ENCODE data around the gene HEPACAM2. TPM values are rescaled to one million over a fixed set of nuclear protein-coding genes. Genes with fewer than 3 reads are reported as not detected.

The HEPACAM2 gene
- total RNA-seq, result not detected

DNA sequence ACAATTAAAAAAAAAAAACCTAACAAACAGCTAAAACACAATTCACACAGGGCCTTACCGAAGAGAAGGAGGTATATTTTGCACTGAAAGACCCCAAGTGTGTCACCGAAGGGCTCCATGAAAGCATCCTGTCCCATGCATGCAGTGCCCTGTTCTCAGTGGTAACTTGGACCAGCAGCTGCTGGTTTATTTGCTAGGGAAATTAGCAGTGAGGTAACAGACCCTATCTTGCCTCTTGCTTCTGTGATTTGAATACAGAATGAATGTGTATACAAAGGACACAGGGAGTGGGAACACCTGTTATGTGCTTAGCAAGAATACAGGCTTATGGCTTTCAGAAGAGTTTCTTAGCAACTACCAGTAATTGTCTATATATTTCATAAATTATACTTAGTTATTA lies at the start of gene HEPACAM2:
TSS of gene HEPACAM2 (minus strand) at position 160 of the 400 bp plus-strand sequence.
- H3K4me1 ChIP-seq (ENCODE audit: control insufficient read depth in 3 of 3, insufficient read depth in 3 of 3, low read length in 3 of 3), result peaks cover 0 to under 1% (median 0%) of the 10 kb centered on the region in 3 donors

DNA sequence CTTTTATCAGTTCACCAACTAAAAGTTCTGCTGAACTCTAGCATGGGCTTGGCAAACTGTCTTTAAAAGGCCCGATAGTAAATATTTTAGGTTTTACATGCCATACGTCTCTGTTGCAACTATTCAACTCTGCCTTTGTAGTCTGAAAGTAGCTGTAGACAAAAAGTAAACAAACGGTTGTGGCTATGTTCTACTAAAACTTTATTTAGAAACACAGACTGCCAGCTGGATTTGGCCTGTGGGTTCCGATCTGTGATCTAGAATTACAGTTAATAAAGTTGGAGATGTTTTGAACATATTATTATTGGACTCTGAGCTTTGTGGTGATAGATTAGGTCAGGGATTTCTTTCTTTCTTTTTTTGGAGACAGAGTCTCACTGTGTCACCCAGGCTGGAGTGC lies 39.0 kb upstream of the HEPACAM2 start:
- no peak overlapping the region for H3K27ac ChIP-seq (ENCODE audit: low read depth, low read length)
- H3K9ac ChIP-seq (ENCODE audit: low read depth in 1 of 3, low read length in 3 of 3), result no peak overlapping the region
- H3K36me3 ChIP-seq (ENCODE audit: control insufficient read depth in 3 of 3, insufficient read depth in 3 of 3, low read length in 3 of 3), result peaks cover 0 to 4% (median 2%) of the 10 kb centered on the region in 3 donors
- no peaks in the 10 kb centered on the region for H3K9me3 ChIP-seq (ENCODE audit: control insufficient read depth in 3 of 3, low read length in 3 of 3)
- no peak overlapping the region for H3K4me3 ChIP-seq (ENCODE audit: low read length in 3 of 3)
- no peaks in the 10 kb centered on the region for H3K4me1 ChIP-seq (ENCODE audit: control insufficient read depth in 3 of 3, insufficient read depth in 3 of 3, low read length in 3 of 3)
- H3K27me3 ChIP-seq (ENCODE audit: control insufficient read depth in 3 of 3, insufficient read depth in 3 of 3, low read length in 3 of 3), result no peaks in the 10 kb centered on the region

More for the DNA sequence above, at the start of gene HEPACAM2:
- no peaks in the 10 kb centered on the region for H3K27me3 ChIP-seq (ENCODE audit: control insufficient read depth in 3 of 3, insufficient read depth in 3 of 3, low read length in 3 of 3)
- H3K4me3 ChIP-seq (ENCODE audit: low read length in 3 of 3), result no peak within 1 kb of the TSS
- no peak within 1 kb of the TSS for H3K27ac ChIP-seq (ENCODE audit: low read depth, low read length)
- H3K9ac ChIP-seq (ENCODE audit: low read depth in 1 of 3, low read length in 3 of 3), result no peak within 1 kb of the TSS
- H3K36me3 ChIP-seq (ENCODE audit: control insufficient read depth in 3 of 3, insufficient read depth in 3 of 3, low read length in 3 of 3), result no peaks in the 10 kb centered on the region
- no peaks in the 10 kb centered on the region for H3K9me3 ChIP-seq (ENCODE audit: control insufficient read depth in 3 of 3, low read length in 3 of 3)

DNA sequence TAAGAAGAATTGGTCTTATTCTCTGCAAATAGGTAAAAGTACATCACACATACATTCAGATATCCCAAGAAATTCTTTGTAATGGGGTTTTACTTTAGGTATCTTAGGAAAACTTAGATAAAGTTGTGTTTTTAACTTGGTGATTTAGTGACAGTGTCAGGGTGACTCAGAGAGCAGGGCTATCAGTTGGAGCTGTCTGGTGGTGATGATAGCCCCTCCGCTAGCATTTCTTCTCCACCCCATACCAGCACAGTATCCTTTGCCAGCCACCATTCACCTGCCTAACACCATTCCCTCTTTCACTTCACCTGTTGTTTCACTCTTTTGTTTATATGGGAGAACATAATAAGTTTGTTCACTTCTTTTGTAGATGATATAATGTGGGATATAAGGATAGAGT lies 36.3 kb upstream of the HEPACAM2 start:
- H3K4me1 ChIP-seq (ENCODE audit: control insufficient read depth in 3 of 3, insufficient read depth in 3 of 3, low read length in 3 of 3), result no peaks in the 10 kb centered on the region
- no peak overlapping the region for H3K4me3 ChIP-seq (ENCODE audit: low read length in 3 of 3)
- no peak overlapping the region for H3K9ac ChIP-seq (ENCODE audit: low read depth in 1 of 3, low read length in 3 of 3)
- peaks cover 0 to 7% (median 2%) of the 10 kb centered on the region in 3 donors for H3K36me3 ChIP-seq (ENCODE audit: control insufficient read depth in 3 of 3, insufficient read depth in 3 of 3, low read length in 3 of 3)
- H3K27ac ChIP-seq (ENCODE audit: low read depth, low read length), result no peak overlapping the region
- H3K27me3 ChIP-seq (ENCODE audit: control insufficient read depth in 3 of 3, insufficient read depth in 3 of 3, low read length in 3 of 3), result no peaks in the 10 kb centered on the region
- no peaks in the 10 kb centered on the region for H3K9me3 ChIP-seq (ENCODE audit: control insufficient read depth in 3 of 3, low read length in 3 of 3)

DNA sequence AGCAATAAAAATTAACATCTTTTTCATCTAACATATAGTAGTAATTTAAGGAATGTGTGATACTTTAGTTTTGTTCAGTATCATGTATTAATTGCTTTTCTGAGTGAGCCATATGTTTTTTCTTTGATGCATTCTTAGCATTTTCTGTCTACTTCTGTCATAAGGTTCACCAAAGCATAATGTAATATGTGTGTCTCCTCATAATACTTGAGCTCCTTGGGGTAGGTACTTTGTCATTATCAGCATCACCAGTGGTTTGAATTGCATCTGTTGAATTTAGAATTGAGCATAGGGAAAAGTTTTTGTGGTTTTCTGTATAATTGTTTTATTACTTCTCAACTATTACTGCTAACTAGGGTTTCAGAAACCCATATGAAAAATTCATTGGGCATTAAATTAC lies 32.4 kb upstream of the HEPACAM2 start:
- Histone ChIP-seq H3K4me3 (ENCODE audit: low read length in 3 of 3) (no peak overlapping the region), H3K9ac (ENCODE audit: low read depth in 1 of 3, low read length in 3 of 3) (no peak overlapping the region), H3K4me1 (ENCODE audit: control insufficient read depth in 3 of 3, insufficient read depth in 3 of 3, low read length in 3 of 3) (no peaks in the 10 kb centered on the region), H3K9me3 (ENCODE audit: control insufficient read depth in 3 of 3, low read length in 3 of 3) (no peaks in the 10 kb centered on the region), H3K27me3 (ENCODE audit: control insufficient read depth in 3 of 3, insufficient read depth in 3 of 3, low read length in 3 of 3) (no peaks in the 10 kb centered on the region), H3K27ac (ENCODE audit: low read depth, low read length) (no peak overlapping the region), H3K36me3 (ENCODE audit: control insufficient read depth in 3 of 3, insufficient read depth in 3 of 3, low read length in 3 of 3) (peaks cover 0 to 15% (median 2%) of the 10 kb centered on the region in 3 donors)

DNA sequence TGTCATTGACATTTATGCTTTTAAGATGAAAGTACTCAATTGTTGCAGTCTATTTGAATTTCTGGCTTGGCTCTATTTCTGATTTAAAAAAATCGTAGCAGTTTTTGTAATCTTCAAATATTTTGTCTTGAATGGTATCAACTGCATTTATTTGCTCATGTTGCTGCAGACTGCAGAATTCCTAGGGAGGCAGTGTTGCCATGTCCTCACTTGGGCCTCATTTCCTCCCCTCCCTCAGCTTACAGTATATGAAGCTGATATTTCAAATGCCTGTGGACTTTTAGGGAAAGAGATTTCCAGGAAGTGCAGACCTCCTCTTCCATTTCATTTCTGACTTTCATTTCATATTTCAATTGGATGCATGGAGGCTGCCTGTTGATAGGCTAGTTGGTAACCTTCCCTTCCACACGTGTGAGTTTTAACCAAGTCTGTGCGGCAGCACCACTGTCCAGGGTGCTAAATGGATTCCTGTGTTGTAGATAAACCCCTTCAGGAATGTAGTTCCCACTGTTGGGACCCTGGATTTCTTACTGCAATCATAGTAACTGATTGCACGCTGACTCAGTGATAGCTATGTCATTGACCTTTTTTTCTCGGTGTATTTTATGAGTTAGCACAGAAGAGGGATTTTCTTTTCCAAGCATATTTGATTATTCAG lies 23.4 kb upstream of the HEPACAM2 start:
- no peaks in the 10 kb centered on the region for H3K9me3 ChIP-seq (ENCODE audit: control insufficient read depth in 3 of 3, low read length in 3 of 3)

DNA sequence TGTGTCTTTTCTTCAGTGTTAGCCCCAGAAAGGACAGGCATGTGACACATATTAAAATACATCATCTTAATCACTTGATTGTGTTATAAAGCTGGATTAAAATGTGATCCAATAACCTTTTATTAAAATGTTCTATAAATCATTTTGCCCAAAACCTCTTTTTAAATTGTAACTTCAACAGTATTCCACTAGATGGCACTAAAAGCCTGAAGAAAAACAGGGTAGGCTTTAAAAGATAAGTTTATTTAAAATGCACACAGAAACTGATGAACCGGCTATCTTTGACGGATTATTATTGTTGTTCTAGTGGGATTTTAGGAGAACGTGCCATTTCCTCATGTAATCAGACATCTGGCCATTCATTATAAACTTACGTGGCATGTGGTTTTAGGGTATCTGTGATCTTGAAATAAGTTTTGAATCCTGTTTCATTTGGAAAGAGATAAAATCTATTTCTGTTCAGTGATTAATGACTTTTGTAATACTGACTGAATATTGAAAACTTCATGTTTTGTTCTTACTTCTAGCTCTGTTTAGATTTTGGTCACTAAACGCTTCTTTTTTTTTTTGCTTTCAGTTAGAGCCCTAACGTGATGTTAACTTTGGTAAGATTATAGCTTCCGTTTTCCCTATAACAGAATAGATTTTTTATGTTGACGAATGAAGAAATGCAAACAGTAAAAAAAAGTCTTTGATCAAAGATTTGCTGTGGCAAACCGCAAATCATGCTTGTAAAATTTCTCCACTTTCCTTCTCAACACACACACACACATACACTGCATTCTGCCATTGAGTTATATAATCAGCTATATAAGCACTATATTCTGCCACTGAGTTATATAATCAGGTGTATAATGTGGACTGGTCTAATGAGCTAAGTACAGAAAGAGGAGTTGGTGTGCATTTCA lies 19.5 kb upstream of the HEPACAM2 start:
- no peaks in the 10 kb centered on the region for H3K4me1 ChIP-seq (ENCODE audit: control insufficient read depth in 3 of 3, insufficient read depth in 3 of 3, low read length in 3 of 3)
- H3K4me3 ChIP-seq (ENCODE audit: low read length in 3 of 3), result no peak overlapping the region
- no peak overlapping the region for H3K27ac ChIP-seq (ENCODE audit: low read depth, low read length)
- H3K36me3 ChIP-seq (ENCODE audit: control insufficient read depth in 3 of 3, insufficient read depth in 3 of 3, low read length in 3 of 3), result peaks cover 0 to 3% (median 0%) of the 10 kb centered on the region in 3 donors
- H3K27me3 ChIP-seq (ENCODE audit: control insufficient read depth in 3 of 3, insufficient read depth in 3 of 3, low read length in 3 of 3), result no peaks in the 10 kb centered on the region
- H3K9ac ChIP-seq (ENCODE audit: low read depth in 1 of 3, low read length in 3 of 3), result no peak overlapping the region
- H3K9me3 ChIP-seq (ENCODE audit: control insufficient read depth in 3 of 3, low read length in 3 of 3), result no peaks in the 10 kb centered on the region

More for the DNA sequence above, 23.4 kb upstream of the HEPACAM2 start:
- Histone ChIP-seq H3K27ac (ENCODE audit: low read depth, low read length) (no peak overlapping the region), H3K4me1 (ENCODE audit: control insufficient read depth in 3 of 3, insufficient read depth in 3 of 3, low read length in 3 of 3) (no peaks in the 10 kb centered on the region), H3K36me3 (ENCODE audit: control insufficient read depth in 3 of 3, insufficient read depth in 3 of 3, low read length in 3 of 3) (peaks cover 0 to 2% (median 0%) of the 10 kb centered on the region in 3 donors), H3K27me3 (ENCODE audit: control insufficient read depth in 3 of 3, insufficient read depth in 3 of 3, low read length in 3 of 3) (no peaks in the 10 kb centered on the region), H3K4me3 (ENCODE audit: low read length in 3 of 3) (no peak overlapping the region), H3K9ac (ENCODE audit: low read depth in 1 of 3, low read length in 3 of 3) (no peak overlapping the region)

DNA sequence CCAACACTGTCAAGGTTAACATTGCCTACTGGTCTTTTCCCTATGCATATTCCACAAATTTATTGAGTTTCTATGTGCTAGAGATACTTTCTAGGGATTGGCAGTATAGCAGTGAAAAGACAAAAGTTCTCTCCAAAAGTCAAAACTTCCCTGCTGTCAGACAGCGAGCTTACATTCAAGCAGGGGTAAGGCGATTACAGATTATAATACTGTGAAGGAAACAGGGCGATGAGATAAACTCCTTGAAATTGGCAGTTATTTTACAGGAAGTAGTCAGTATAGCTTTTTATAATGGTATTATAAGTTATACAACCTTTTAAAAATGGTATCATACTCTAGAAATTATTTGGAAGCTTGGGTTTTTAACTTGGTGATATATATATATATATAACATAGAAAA lies 15.8 kb upstream of the HEPACAM2 start:
- Histone ChIP-seq H3K4me3 (ENCODE audit: low read length in 3 of 3) (no peak overlapping the region), H3K4me1 (ENCODE audit: control insufficient read depth in 3 of 3, insufficient read depth in 3 of 3, low read length in 3 of 3) (no peaks in the 10 kb centered on the region), H3K9me3 (ENCODE audit: control insufficient read depth in 3 of 3, low read length in 3 of 3) (no peaks in the 10 kb centered on the region), H3K36me3 (ENCODE audit: control insufficient read depth in 3 of 3, insufficient read depth in 3 of 3, low read length in 3 of 3) (peaks cover 0 to 3% (median 0%) of the 10 kb centered on the region in 3 donors), H3K9ac (ENCODE audit: low read depth in 1 of 3, low read length in 3 of 3) (no peak overlapping the region), H3K27ac (ENCODE audit: low read depth, low read length) (no peak overlapping the region), H3K27me3 (ENCODE audit: control insufficient read depth in 3 of 3, insufficient read depth in 3 of 3, low read length in 3 of 3) (no peaks in the 10 kb centered on the region)

DNA sequence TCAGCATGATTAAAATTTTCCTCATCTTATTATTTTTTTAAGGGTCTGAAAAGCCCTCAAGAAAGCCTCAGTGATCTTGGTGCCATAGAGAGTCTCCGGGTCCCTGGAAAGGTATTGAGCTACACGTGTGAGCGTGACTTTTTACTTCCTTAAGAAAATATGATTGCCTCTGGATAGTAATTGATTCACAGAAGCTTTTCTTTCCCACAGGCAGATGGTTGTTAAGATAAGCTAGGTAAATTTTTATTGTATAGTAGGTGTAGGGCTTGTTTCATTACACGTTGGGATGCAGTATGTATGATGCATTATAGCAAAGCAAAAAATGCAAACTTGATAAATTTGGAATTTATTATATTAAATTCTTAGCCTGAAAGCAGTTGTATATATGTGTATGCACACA lies 13.6 kb upstream of the HEPACAM2 start:
- Histone ChIP-seq H3K27me3 (ENCODE audit: control insufficient read depth in 3 of 3, insufficient read depth in 3 of 3, low read length in 3 of 3) (no peaks in the 10 kb centered on the region), H3K4me3 (ENCODE audit: low read length in 3 of 3) (no peak overlapping the region), H3K27ac (ENCODE audit: low read depth, low read length) (no peak overlapping the region), H3K9ac (ENCODE audit: low read depth in 1 of 3, low read length in 3 of 3) (no peak overlapping the region), H3K9me3 (ENCODE audit: control insufficient read depth in 3 of 3, low read length in 3 of 3) (no peaks in the 10 kb centered on the region), H3K36me3 (ENCODE audit: control insufficient read depth in 3 of 3, insufficient read depth in 3 of 3, low read length in 3 of 3) (peaks cover 0 to 3% (median 0%) of the 10 kb centered on the region in 3 donors), H3K4me1 (ENCODE audit: control insufficient read depth in 3 of 3, insufficient read depth in 3 of 3, low read length in 3 of 3) (no peaks in the 10 kb centered on the region)

DNA sequence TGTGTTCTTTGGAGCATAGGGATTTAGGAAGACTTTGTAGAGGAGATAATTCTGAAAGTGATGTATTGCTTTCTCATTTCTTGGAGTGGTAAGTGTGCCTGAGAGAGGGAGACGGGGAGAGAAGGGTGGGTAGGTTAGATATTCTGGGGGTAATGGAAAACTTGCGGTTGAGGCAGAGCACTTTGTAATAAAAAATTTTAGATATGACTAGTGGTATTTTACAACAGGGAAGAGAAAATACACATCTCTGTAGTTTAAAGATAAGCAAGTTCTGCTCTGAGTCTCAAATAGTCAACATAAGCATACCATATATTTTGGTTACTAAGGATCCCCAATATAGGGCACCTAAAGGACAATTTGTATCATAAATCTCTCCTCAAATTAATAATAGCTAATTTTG lies 12.5 kb upstream of the HEPACAM2 start:
- no peak overlapping the region for H3K9ac ChIP-seq (ENCODE audit: low read depth in 1 of 3, low read length in 3 of 3)
- no peak overlapping the region for H3K27ac ChIP-seq (ENCODE audit: low read depth, low read length)
- H3K4me3 ChIP-seq (ENCODE audit: low read length in 3 of 3), result no peak overlapping the region
- peaks cover 0 to 4% (median under 1%) of the 10 kb centered on the region in 3 donors for H3K4me1 ChIP-seq (ENCODE audit: control insufficient read depth in 3 of 3, insufficient read depth in 3 of 3, low read length in 3 of 3)
- peaks cover 0 to 3% (median 0%) of the 10 kb centered on the region in 3 donors for H3K36me3 ChIP-seq (ENCODE audit: control insufficient read depth in 3 of 3, insufficient read depth in 3 of 3, low read length in 3 of 3)
- H3K9me3 ChIP-seq (ENCODE audit: control insufficient read depth in 3 of 3, low read length in 3 of 3), result no peaks in the 10 kb centered on the region
- no peaks in the 10 kb centered on the region for H3K27me3 ChIP-seq (ENCODE audit: control insufficient read depth in 3 of 3, insufficient read depth in 3 of 3, low read length in 3 of 3)

DNA sequence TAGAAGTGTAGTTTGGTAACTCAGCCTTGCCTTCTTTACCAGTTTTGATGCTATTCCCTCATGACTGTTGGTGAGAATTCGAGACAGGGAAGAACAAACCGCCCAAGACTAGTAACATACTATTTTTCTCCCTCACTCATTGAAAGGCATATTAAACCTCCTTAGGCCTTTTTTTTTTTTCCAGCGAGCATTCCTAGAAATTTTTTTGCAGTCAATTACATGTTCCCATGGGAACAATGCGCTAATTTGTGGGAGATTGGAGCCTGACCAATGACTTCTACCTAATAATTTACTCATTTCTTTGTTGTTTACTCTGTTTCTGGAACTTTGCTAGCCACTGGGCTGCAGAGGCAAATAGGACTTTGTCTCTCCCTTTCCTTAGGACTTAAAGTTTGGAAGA lies 11.9 kb upstream of the HEPACAM2 start:
- Histone ChIP-seq H3K4me1 (ENCODE audit: control insufficient read depth in 3 of 3, insufficient read depth in 3 of 3, low read length in 3 of 3) (peaks cover 0 to 7% (median 5%) of the 10 kb centered on the region in 3 donors), H3K27ac (ENCODE audit: low read depth, low read length) (no peak overlapping the region), H3K9ac (ENCODE audit: low read depth in 1 of 3, low read length in 3 of 3) (no peak overlapping the region), H3K36me3 (ENCODE audit: control insufficient read depth in 3 of 3, insufficient read depth in 3 of 3, low read length in 3 of 3) (peaks cover 0 to 3% (median 0%) of the 10 kb centered on the region in 3 donors), H3K9me3 (ENCODE audit: control insufficient read depth in 3 of 3, low read length in 3 of 3) (no peaks in the 10 kb centered on the region), H3K27me3 (ENCODE audit: control insufficient read depth in 3 of 3, insufficient read depth in 3 of 3, low read length in 3 of 3) (no peaks in the 10 kb centered on the region), H3K4me3 (ENCODE audit: low read length in 3 of 3) (no peak overlapping the region)

Data from skeletal muscle tissue (tissue), 4 donors.